ENCODE results near the gene ZBTB16.

ZBTB16 gene

GRCh38 chr11:114188851-114189570 lies 129.5 kb downstream of the ZBTB16 start:
- no peak overlapping the region for H3K4me2 ChIP-seq (ENCODE audit: low read length)
- no peak overlapping the region for H2BK5ac ChIP-seq (ENCODE audit: low read length)
- H3K27ac ChIP-seq (ENCODE audit: low read depth, low read length) = no peak overlapping the region
- no peak overlapping the region for H3K4me3 ChIP-seq (ENCODE audit: low read length)
- no peak overlapping the region for H2AK5ac ChIP-seq (ENCODE audit: low read length)
- H3K4ac ChIP-seq (ENCODE audit: low read depth, low read length) = no peak overlapping the region
- no peak overlapping the region for H2BK120ac ChIP-seq (ENCODE audit: low read depth, low read length)
- no peak overlapping the region for H3K23ac ChIP-seq (ENCODE audit: low read length)
- no peak for DNase-seq
- H4K5ac ChIP-seq (ENCODE audit: low read length) = no peak overlapping the region
- H3K9ac ChIP-seq (ENCODE audit: low read length) = no peak overlapping the region
- H3K36me3 ChIP-seq (ENCODE audit: control insufficient read depth, insufficient read depth, low read length) = no peaks in the 10 kb centered on the region
- H3K56ac ChIP-seq (ENCODE audit: low read length) = no peak overlapping the region
- no peak overlapping the region for H4K8ac ChIP-seq (ENCODE audit: low read depth, low read length)
- H3K79me1 ChIP-seq (ENCODE audit: low read length) = no peaks in the 10 kb centered on the region
- no CpG with 5 or more reads among the region's 3 CpGs for WGBS (ENCODE audit: extremely low coverage, insufficient coverage, low lambda C conversion rate)
- no peak overlapping the region for H3K18ac ChIP-seq (ENCODE audit: low read length)
- no peak overlapping the region for H2BK15ac ChIP-seq (replicated peaks; ENCODE audit: low read depth)
- no peaks in the 10 kb centered on the region for H3K27me3 ChIP-seq (ENCODE audit: insufficient read depth, low read length, poor library complexity)
- no peaks in the 10 kb centered on the region for H3K4me1 ChIP-seq (ENCODE audit: control insufficient read depth, low read depth, low read length)
- H3K79me2 ChIP-seq (ENCODE audit: control insufficient read depth, insufficient read depth, low read length) = no peaks in the 10 kb centered on the region

GRCh38 chr11:114190630-114191029 lies 131.1 kb downstream of the ZBTB16 start:
- H3K18ac ChIP-seq (ENCODE audit: low read length) = no peak overlapping the region
- no peak overlapping the region for H2BK120ac ChIP-seq (ENCODE audit: low read depth, low read length)
- H3K23ac ChIP-seq (ENCODE audit: low read length) = no peak overlapping the region
- no peak for DNase-seq
- no peak overlapping the region for H3K4me3 ChIP-seq (ENCODE audit: low read length)
- H2AK5ac ChIP-seq (ENCODE audit: low read length) = no peak overlapping the region
- no peak overlapping the region for H2BK15ac ChIP-seq (replicated peaks; ENCODE audit: low read depth)
- no peak overlapping the region for H4K8ac ChIP-seq (ENCODE audit: low read depth, low read length)
- no peak overlapping the region for H3K4me2 ChIP-seq (ENCODE audit: low read length)
- no peaks in the 10 kb centered on the region for H3K79me1 ChIP-seq (ENCODE audit: low read length)
- H2BK5ac ChIP-seq (ENCODE audit: low read length) = no peak overlapping the region
- no peak overlapping the region for H3K4ac ChIP-seq (ENCODE audit: low read depth, low read length)
- H3K9ac ChIP-seq (ENCODE audit: low read length) = no peak overlapping the region
- no CpG with 5 or more reads among the region's 4 CpGs for WGBS (ENCODE audit: extremely low coverage, insufficient coverage, low lambda C conversion rate)
- H3K36me3 ChIP-seq (ENCODE audit: control insufficient read depth, insufficient read depth, low read length) = no peaks in the 10 kb centered on the region
- H3K79me2 ChIP-seq (ENCODE audit: control insufficient read depth, insufficient read depth, low read length) = no peaks in the 10 kb centered on the region
- H4K5ac ChIP-seq (ENCODE audit: low read length) = no peak overlapping the region
- H3K27me3 ChIP-seq (ENCODE audit: insufficient read depth, low read length, poor library complexity) = no peaks in the 10 kb centered on the region
- no peaks in the 10 kb centered on the region for H3K4me1 ChIP-seq (ENCODE audit: control insufficient read depth, low read depth, low read length)
- no peak overlapping the region for H3K56ac ChIP-seq (ENCODE audit: low read length)
- H3K27ac ChIP-seq (ENCODE audit: low read depth, low read length) = no peak overlapping the region

- H3K4me3 ChIP-seq (ENCODE audit: low read length) = no peak overlapping the region
- H2BK5ac ChIP-seq (ENCODE audit: low read length) = no peak overlapping the region
- no peak overlapping the region for H3K56ac ChIP-seq (ENCODE audit: low read length)
- H2AK5ac ChIP-seq (ENCODE audit: low read length) = no peak overlapping the region
- no peaks in the 10 kb centered on the region for H3K27me3 ChIP-seq (ENCODE audit: insufficient read depth, low read length, poor library complexity)
- H3K79me2 ChIP-seq (ENCODE audit: control insufficient read depth, insufficient read depth, low read length) = no peaks in the 10 kb centered on the region
- no peak overlapping the region for H3K23ac ChIP-seq (ENCODE audit: low read length)
- H3K18ac ChIP-seq (ENCODE audit: low read length) = no peak overlapping the region
- no peaks in the 10 kb centered on the region for H3K4me1 ChIP-seq (ENCODE audit: control insufficient read depth, low read depth, low read length)
- no peak overlapping the region for H2BK120ac ChIP-seq (ENCODE audit: low read depth, low read length)
- H3K36me3 ChIP-seq (ENCODE audit: control insufficient read depth, insufficient read depth, low read length) = no peaks in the 10 kb centered on the region
- H4K8ac ChIP-seq (ENCODE audit: low read depth, low read length) = no peak overlapping the region
- WGBS (ENCODE audit: extremely low coverage, insufficient coverage, low lambda C conversion rate) = no CpG with 5 or more reads among the region's 2 CpGs
- H2BK15ac ChIP-seq (replicated peaks; ENCODE audit: low read depth) = no peak overlapping the region
- H4K5ac ChIP-seq (ENCODE audit: low read length) = no peak overlapping the region
- H3K9ac ChIP-seq (ENCODE audit: low read length) = no peak overlapping the region
- H3K4me2 ChIP-seq (ENCODE audit: low read length) = no peak overlapping the region
- no peak for DNase-seq
- no peak overlapping the region for H3K4ac ChIP-seq (ENCODE audit: low read depth, low read length)
- H3K79me1 ChIP-seq (ENCODE audit: low read length) = no peaks in the 10 kb centered on the region
- no peak overlapping the region for H3K27ac ChIP-seq (ENCODE audit: low read depth, low read length)
Measured at GRCh38 chr11:114191893-114192292, 132.4 kb downstream of the ZBTB16 start.

- H2BK15ac ChIP-seq (replicated peaks; ENCODE audit: low read depth) = no peak overlapping the region
- no peak overlapping the region for H3K27ac ChIP-seq (ENCODE audit: low read depth, low read length)
- H3K4me3 ChIP-seq (ENCODE audit: low read length) = no peak overlapping the region
- no peaks in the 10 kb centered on the region for H3K27me3 ChIP-seq (ENCODE audit: insufficient read depth, low read length, poor library complexity)
- no peaks in the 10 kb centered on the region for H3K4me1 ChIP-seq (ENCODE audit: control insufficient read depth, low read depth, low read length)
- H3K4ac ChIP-seq (ENCODE audit: low read depth, low read length) = no peak overlapping the region
- H3K18ac ChIP-seq (ENCODE audit: low read length) = no peak overlapping the region
- WGBS (ENCODE audit: extremely low coverage, insufficient coverage, low lambda C conversion rate) = no CpG with 5 or more reads among the region's 4 CpGs
- no peak overlapping the region for H4K8ac ChIP-seq (ENCODE audit: low read depth, low read length)
- no peak overlapping the region for H2AK5ac ChIP-seq (ENCODE audit: low read length)
- H3K79me2 ChIP-seq (ENCODE audit: control insufficient read depth, insufficient read depth, low read length) = no peaks in the 10 kb centered on the region
- H3K36me3 ChIP-seq (ENCODE audit: control insufficient read depth, insufficient read depth, low read length) = no peaks in the 10 kb centered on the region
- no peak overlapping the region for H3K9ac ChIP-seq (ENCODE audit: low read length)
- H2BK120ac ChIP-seq (ENCODE audit: low read depth, low read length) = no peak overlapping the region
- no peak overlapping the region for H3K23ac ChIP-seq (ENCODE audit: low read length)
- no peaks in the 10 kb centered on the region for H3K79me1 ChIP-seq (ENCODE audit: low read length)
- H2BK5ac ChIP-seq (ENCODE audit: low read length) = no peak overlapping the region
- no peak for DNase-seq
- H3K4me2 ChIP-seq (ENCODE audit: low read length) = no peak overlapping the region
- H4K5ac ChIP-seq (ENCODE audit: low read length) = no peak overlapping the region
- no peak overlapping the region for H3K56ac ChIP-seq (ENCODE audit: low read length)
Measured at GRCh38 chr11:114192841-114193389, 133.4 kb downstream of the ZBTB16 start.

GRCh38 chr11:114193730-114194679 lies 134.5 kb downstream of the ZBTB16 start:
- Histone ChIP-seq H2AK5ac (ENCODE audit: low read length) (no peak overlapping the region), H3K27me3 (ENCODE audit: insufficient read depth, low read length, poor library complexity) (no peaks in the 10 kb centered on the region)

More at GRCh38 chr11:114193730-114194679, 134.5 kb downstream of the ZBTB16 start:
- Histone ChIP-seq H4K8ac (ENCODE audit: low read depth, low read length) (no peak overlapping the region), H3K4me1 (ENCODE audit: control insufficient read depth, low read depth, low read length) (no peaks in the 10 kb centered on the region), H3K79me1 (ENCODE audit: low read length) (no peaks in the 10 kb centered on the region), H3K36me3 (ENCODE audit: control insufficient read depth, insufficient read depth, low read length) (no peaks in the 10 kb centered on the region), H3K18ac (ENCODE audit: low read length) (no peak overlapping the region), H3K9ac (ENCODE audit: low read length) (no peak overlapping the region), H3K23ac (ENCODE audit: low read length) (no peak overlapping the region), H3K4ac (ENCODE audit: low read depth, low read length) (no peak overlapping the region), H2BK15ac (replicated peaks; ENCODE audit: low read depth) (no peak overlapping the region), H3K4me3 (ENCODE audit: low read length) (no peak overlapping the region), H3K4me2 (ENCODE audit: low read length) (no peak overlapping the region), H3K56ac (ENCODE audit: low read length) (no peak overlapping the region), H3K27ac (ENCODE audit: low read depth, low read length) (no peak overlapping the region), H2BK120ac (ENCODE audit: low read depth, low read length) (no peak overlapping the region), H2BK5ac (ENCODE audit: low read length) (no peak overlapping the region), H4K5ac (ENCODE audit: low read length) (no peak overlapping the region), H3K79me2 (ENCODE audit: control insufficient read depth, insufficient read depth, low read length) (no peaks in the 10 kb centered on the region)
- DNase-seq = no peak
- WGBS (ENCODE audit: extremely low coverage, insufficient coverage, low lambda C conversion rate) = no CpG with 5 or more reads among the region's 10 CpGs
